OCI-LY3 (cell line): ENCODE data around the gene CTNNB1.

Experiments
- H2AFZ ChIP-seq: fragments of 200-600, 300-600 bp; shearing (Covaris generic); 2 replicates; pipeline ENCODE4 v1.6.0; 2014; ENCODE audit warnings: antibody characterized with exemption, low read depth, low read length
- H3K27ac ChIP-seq: fragments of 200-600, 300-600 bp; sonication (generic); 2 replicates; pipeline ENCODE4 v1.5.1; 2014; ENCODE audit warnings: mild to moderate bottlenecking, low read length, moderate library complexity, mixed read lengths
- H3K27me3 ChIP-seq: fragments of 200-600, 300-600 bp; sonication (generic); 2 replicates; pipeline ENCODE4 v1.6.1; 2014; ENCODE audit warnings: low read depth, low read length, mixed read lengths
- H3K36me3 ChIP-seq: fragments of 200-600, 300-600 bp; sonication (generic); replicated peaks from 2 replicates; pipeline ENCODE3; 2014; ENCODE audit warnings: low read depth, low read length, mixed read lengths
- H3K4me1 ChIP-seq: fragments of 300-600, 200-600 bp; sonication (generic); 2 replicates; pipeline ENCODE4 v1.6.1; 2014; ENCODE audit warnings: low read length, mixed read lengths
- H3K4me2 ChIP-seq: fragments of 200-600, 300-600 bp; sonication (generic); 2 replicates; pipeline ENCODE4 v1.6.1; 2014; ENCODE audit warnings: low read length, mixed read lengths
- H3K4me3 ChIP-seq: fragments of 300-600, 200-600 bp; sonication (generic); 2 replicates; pipeline ENCODE4 v1.5.1; 2014; ENCODE audit warnings: antibody characterized with exemption, mild to moderate bottlenecking, low read length, moderate library complexity
- H3K79me2 ChIP-seq: fragments of 300-600, 200-600 bp; shearing (Covaris generic); 2 replicates; pipeline ENCODE4 v1.6.1; 2014; ENCODE audit warnings: mild to moderate bottlenecking, low read length, mixed read lengths
- H3K9ac ChIP-seq: fragments of 300-600, 200-600 bp; shearing (Covaris generic); 2 replicates; pipeline ENCODE4 v1.6.0; 2014; ENCODE audit warnings: mild to moderate bottlenecking, low read length, moderate library complexity
- H3K9me3 ChIP-seq: fragments of 200-600, 300-600 bp; shearing (Covaris generic); 2 replicates; pipeline ENCODE4 v1.6.1; 2014; ENCODE audit warnings: low read length, mixed read lengths; ENCODE audit not compliant: insufficient read depth
- H4K20me1 ChIP-seq: fragments of 200-600, 300-600 bp; sonication (generic); 2 replicates; pipeline ENCODE4 v1.6.1; 2016; ENCODE audit warnings: low read length, mixed read lengths; ENCODE audit not compliant: insufficient read depth
- EZH2phosphoT487 ChIP-seq: fragments of 200-600 bp; shearing (Covaris generic); IDR thresholded peaks from 2 replicates; pipeline ENCODE4 v1.6.1; 2018; ENCODE audit warnings: antibody characterized with exemption, mixed run types, low read depth
- TF ChIP-seq, protein P1 (sequence below): fragments of 200-600, 300-600 bp; sonication (generic); IDR thresholded peaks from 2 replicates; pipeline ENCODE4 v1.5.1; 2014; ENCODE audit warnings: antibody characterized with exemption, low read length, low read depth

CTNNB1 gene

DNA sequence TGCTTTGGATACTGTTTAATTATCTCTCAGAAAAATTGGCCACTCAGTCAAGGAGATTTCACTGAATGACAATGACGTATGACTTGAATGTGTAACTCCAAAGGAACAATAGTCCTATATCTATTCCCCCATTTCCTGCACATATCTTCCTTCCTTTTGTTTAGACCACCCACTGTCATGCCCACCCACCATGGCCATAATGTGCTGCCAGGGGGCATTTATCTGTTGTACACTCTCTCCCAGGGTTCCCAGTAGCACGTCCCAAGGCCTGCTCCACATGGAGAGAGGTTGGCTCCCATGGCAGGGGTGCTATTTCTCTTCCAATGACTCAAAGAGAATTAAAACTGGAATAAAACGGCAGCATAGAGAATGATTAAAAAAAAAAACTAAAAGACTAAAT, 36.8 kb upstream of the CTNNB1 start:
- H4K20me1 ChIP-seq, result no peaks in the 10 kb centered on the region
- H2AFZ ChIP-seq, result no peak overlapping the region
- H3K9me3 ChIP-seq, result no peaks in the 10 kb centered on the region
- H3K36me3 ChIP-seq, result no peaks in the 10 kb centered on the region
- H3K4me1 ChIP-seq, result no peaks in the 10 kb centered on the region
- no peak overlapping the region for H3K27ac ChIP-seq
- no peak overlapping the region for H3K4me2 ChIP-seq
- no peak overlapping the region for H3K4me3 ChIP-seq
- no peaks in the 10 kb centered on the region for H3K27me3 ChIP-seq
- no peak overlapping the region for H3K9ac ChIP-seq
- TF ChIP-seq, protein P1, sequence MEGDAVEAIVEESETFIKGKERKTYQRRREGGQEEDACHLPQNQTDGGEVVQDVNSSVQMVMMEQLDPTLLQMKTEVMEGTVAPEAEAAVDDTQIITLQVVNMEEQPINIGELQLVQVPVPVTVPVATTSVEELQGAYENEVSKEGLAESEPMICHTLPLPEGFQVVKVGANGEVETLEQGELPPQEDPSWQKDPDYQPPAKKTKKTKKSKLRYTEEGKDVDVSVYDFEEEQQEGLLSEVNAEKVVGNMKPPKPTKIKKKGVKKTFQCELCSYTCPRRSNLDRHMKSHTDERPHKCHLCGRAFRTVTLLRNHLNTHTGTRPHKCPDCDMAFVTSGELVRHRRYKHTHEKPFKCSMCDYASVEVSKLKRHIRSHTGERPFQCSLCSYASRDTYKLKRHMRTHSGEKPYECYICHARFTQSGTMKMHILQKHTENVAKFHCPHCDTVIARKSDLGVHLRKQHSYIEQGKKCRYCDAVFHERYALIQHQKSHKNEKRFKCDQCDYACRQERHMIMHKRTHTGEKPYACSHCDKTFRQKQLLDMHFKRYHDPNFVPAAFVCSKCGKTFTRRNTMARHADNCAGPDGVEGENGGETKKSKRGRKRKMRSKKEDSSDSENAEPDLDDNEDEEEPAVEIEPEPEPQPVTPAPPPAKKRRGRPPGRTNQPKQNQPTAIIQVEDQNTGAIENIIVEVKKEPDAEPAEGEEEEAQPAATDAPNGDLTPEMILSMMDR, result no peak
- no peak for TF ChIP-seq EZH2phosphoT487
- no peaks in the 10 kb centered on the region for H3K79me2 ChIP-seq

DNA sequence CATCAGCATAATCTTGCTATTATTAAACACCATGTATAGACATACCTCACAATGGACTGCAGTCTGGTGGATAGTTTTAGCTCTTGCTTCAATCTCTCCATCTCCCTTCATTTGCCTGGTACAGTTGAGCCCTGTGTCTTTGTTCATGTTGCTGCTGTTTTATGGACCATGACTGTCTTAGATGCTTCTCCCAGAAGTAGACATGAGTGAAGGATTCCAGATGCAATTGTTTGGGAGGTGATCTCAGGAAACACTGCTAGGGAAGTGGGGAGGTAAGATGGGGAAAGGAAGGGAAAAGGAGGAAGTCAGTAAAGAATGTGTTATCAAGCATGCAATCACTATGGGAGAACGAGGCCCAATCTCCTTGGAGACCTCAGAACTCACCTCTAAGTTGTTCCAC, 36.3 kb upstream of the CTNNB1 start:
- no peak overlapping the region for H3K4me2 ChIP-seq
- no peaks in the 10 kb centered on the region for H3K36me3 ChIP-seq
- no peak overlapping the region for H3K27ac ChIP-seq
- no peak overlapping the region for H3K9ac ChIP-seq
- TF ChIP-seq, protein P1, result no peak
- TF ChIP-seq EZH2phosphoT487, result no peak
- no peaks in the 10 kb centered on the region for H3K27me3 ChIP-seq
- H2AFZ ChIP-seq, result no peak overlapping the region
- H3K9me3 ChIP-seq, result no peaks in the 10 kb centered on the region
- no peaks in the 10 kb centered on the region for H3K79me2 ChIP-seq
- H4K20me1 ChIP-seq, result no peaks in the 10 kb centered on the region
- no peak overlapping the region for H3K4me3 ChIP-seq
- no peaks in the 10 kb centered on the region for H3K4me1 ChIP-seq

DNA sequence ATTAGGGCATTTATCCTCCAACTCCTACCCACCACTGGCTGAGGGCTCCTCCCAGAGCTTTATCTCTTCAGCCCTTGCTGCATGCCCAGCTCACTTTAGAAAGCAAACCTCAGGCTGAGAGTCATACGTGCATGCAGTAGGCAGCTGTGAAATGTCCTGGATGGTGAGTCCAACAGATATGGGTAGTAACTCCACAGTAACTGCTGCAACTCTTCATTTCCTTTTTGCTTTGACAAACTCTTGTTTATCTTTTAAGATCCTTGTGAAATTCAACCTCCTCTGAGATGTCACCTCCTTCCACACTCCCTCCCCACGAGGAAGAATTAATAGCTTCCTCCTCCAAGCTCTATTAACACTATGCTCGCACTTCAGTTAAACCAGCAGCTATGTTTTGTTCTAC, 35.9 kb upstream of the CTNNB1 start:
- H3K4me3 ChIP-seq, result no peak overlapping the region
- no peaks in the 10 kb centered on the region for H3K79me2 ChIP-seq
- H3K9me3 ChIP-seq, result no peaks in the 10 kb centered on the region
- no peaks in the 10 kb centered on the region for H3K27me3 ChIP-seq
- TF ChIP-seq, protein P1, result no peak
- TF ChIP-seq EZH2phosphoT487, result no peak
- no peak overlapping the region for H3K27ac ChIP-seq
- H3K9ac ChIP-seq, result no peak overlapping the region
- no peak overlapping the region for H2AFZ ChIP-seq
- no peak overlapping the region for H3K4me2 ChIP-seq
- no peaks in the 10 kb centered on the region for H3K36me3 ChIP-seq
- H4K20me1 ChIP-seq, result no peaks in the 10 kb centered on the region
- H3K4me1 ChIP-seq, result no peaks in the 10 kb centered on the region

DNA sequence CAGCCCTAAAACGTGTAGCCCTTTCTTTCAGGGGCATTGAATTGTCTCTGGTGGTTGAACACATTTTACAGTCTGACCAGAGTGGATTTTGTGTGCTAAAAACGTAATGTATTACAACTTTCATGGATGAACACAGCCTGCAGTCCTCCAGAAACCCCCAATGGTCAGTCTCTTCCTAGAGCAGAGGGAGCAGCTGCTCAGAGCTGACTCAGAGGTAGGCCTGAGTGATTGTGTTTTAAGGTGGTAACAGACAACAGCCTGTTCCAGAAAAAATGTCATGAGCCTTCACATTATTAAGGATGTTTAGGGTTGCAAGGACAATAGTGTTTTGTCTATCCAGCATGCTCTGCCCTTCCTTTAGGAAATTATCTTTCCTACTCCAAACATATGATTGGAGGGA, 34.5 kb upstream of the CTNNB1 start:
- no peak overlapping the region for H3K4me3 ChIP-seq
- TF ChIP-seq, protein P1, result no peak
- no peak for TF ChIP-seq EZH2phosphoT487
- no peak overlapping the region for H3K4me2 ChIP-seq
- no peaks in the 10 kb centered on the region for H3K4me1 ChIP-seq
- H3K9ac ChIP-seq, result no peak overlapping the region
- H3K27ac ChIP-seq, result no peak overlapping the region
- no peaks in the 10 kb centered on the region for H3K9me3 ChIP-seq
- H3K27me3 ChIP-seq, result no peaks in the 10 kb centered on the region
- H3K36me3 ChIP-seq, result no peaks in the 10 kb centered on the region
- H3K79me2 ChIP-seq, result no peaks in the 10 kb centered on the region
- H4K20me1 ChIP-seq, result no peaks in the 10 kb centered on the region
- no peak overlapping the region for H2AFZ ChIP-seq
